C4-2B (cell line): Measurements from ENCODE around the gene ILF3.

Experiments used
- CTCF ChIP-seq: fragments of 450-650 bp; conservative IDR thresholded peaks from 2 replicates; pipeline ENCODE4 v1.5.1; 2017; ENCODE audit warnings: mild to moderate bottlenecking
- ZFX ChIP-seq: fragments of 450-650 bp; IDR thresholded peaks from 2 replicates; pipeline ENCODE4 v1.6.1; 2017

- no peak for TF ChIP-seq CTCF
- TF ChIP-seq ZFX: no peak
These were observed 17.0 kb downstream of the ILF3 start for GRCh38 chr19:10670876-10671804.
